T47D (cell line): ENCODE data around the gene CLDN5.
"Not testable (repeated sequence)": the region's sequence is repeated elsewhere in the genome, so short reads cannot be mapped to it uniquely, and the experiment has no call there.

Source experiments
- DNase-seq, 2 experiments: peaks; one replicate each; pipeline versions ENCODE4 v3.0.0 to v3.0.0-alpha.2; 2011 to 2012; ENCODE audit warnings: low read depth in 1 of 2, low spot score in 1 of 2
- JUND ChIP-seq: IDR thresholded peaks from 2 replicates; pipeline ENCODE4 v1.6.1; 2012; ENCODE audit warnings: low read depth
- in situ Hi-C: cut with HindIII; loops from 2 replicates; pipeline ENCODE4 v1.10.0; 2016; ENCODE audit warnings: low sequenced_read_pairs, low pct_unique_long_range_greater_than_20kb

The CLDN5 gene

GRCh38 chr22:19559324-19559811, 35.2 kb upstream of the CLDN5 start:
- no peak for DNase-seq
- in situ Hi-C loops: no loop called here
- TF ChIP-seq JUND: no peak

GRCh38 chr22:19556963-19557545, 32.8 kb upstream of the CLDN5 start:
- in situ Hi-C loops: no loop called here
- no peak for DNase-seq
- no peak for TF ChIP-seq JUND

- in situ Hi-C loops: no loop called here
- TF ChIP-seq JUND: no peak
- no peak for DNase-seq
These were observed 31.4 kb upstream of the CLDN5 start for GRCh38 chr22:19555651-19556050.

GRCh38 chr22:19554834-19555404, 30.7 kb upstream of the CLDN5 start:
- no peak for TF ChIP-seq JUND
- in situ Hi-C loops: no loop called here
- DNase-seq: peak; percentile 44 to 96

GRCh38 chr22:19553201-19553600, 29.0 kb upstream of the CLDN5 start:
- in situ Hi-C loops: no loop called here
- DNase-seq: no peak
- TF ChIP-seq JUND: no peak

GRCh38 chr22:19550382-19550781, 26.2 kb upstream of the CLDN5 start:
- in situ Hi-C loops: no loop called here
- no peak for TF ChIP-seq JUND
- no peak for DNase-seq

GRCh38 chr22:19549428-19549827, 25.2 kb upstream of the CLDN5 start:
- in situ Hi-C loops: no loop called here
- no peak for TF ChIP-seq JUND
- no peak for DNase-seq

GRCh38 chr22:19548964-19549363, 24.8 kb upstream of the CLDN5 start:
- no peak for TF ChIP-seq JUND
- no peak for DNase-seq
- in situ Hi-C loops: no loop called here

- DNase-seq, in situ Hi-C loops: not testable (repeated sequence)
These were observed 24.2 kb upstream of the CLDN5 start for GRCh38 chr22:19548427-19548826.

- in situ Hi-C loops: no loop called here
- TF ChIP-seq JUND: no peak
- DNase-seq: no peak
These were observed 23.4 kb upstream of the CLDN5 start for GRCh38 chr22:19547620-19548019.

- in situ Hi-C loops: no loop called here
- no peak for DNase-seq
- no peak for TF ChIP-seq JUND
These were observed 22.5 kb upstream of the CLDN5 start for GRCh38 chr22:19546680-19547079.

- no peak for TF ChIP-seq JUND
- no peak for DNase-seq
- in situ Hi-C loops: no loop called here
These were observed 21.7 kb upstream of the CLDN5 start for GRCh38 chr22:19545935-19546207.

- DNase-seq: peak in 1 of 2 experiments; percentile 56
- TF ChIP-seq JUND: no peak
- in situ Hi-C loops: no loop called here
These were observed 19.9 kb upstream of the CLDN5 start for GRCh38 chr22:19543970-19544708.
